GM21825 (cell line): ENCODE measurements around the gene SLC25A4.
A peak's percentile ranks its signal among the peaks of the same experiment; 100 is the strongest.
"Not testable (repeated sequence)": the region's sequence is repeated elsewhere in the genome, so short reads cannot be mapped to it uniquely, and the experiment has no call there.

ENCODE experiments used
- ATAC-seq: cut with Tn5 transposase; IDR thresholded peaks from one replicate; pipeline ENCODE4 v1.9.1; 2021; ENCODE audit warnings: mild to moderate bottlenecking, moderate library complexity; ENCODE audit not compliant: unreplicated experiment

The SLC25A4 gene

DNA sequence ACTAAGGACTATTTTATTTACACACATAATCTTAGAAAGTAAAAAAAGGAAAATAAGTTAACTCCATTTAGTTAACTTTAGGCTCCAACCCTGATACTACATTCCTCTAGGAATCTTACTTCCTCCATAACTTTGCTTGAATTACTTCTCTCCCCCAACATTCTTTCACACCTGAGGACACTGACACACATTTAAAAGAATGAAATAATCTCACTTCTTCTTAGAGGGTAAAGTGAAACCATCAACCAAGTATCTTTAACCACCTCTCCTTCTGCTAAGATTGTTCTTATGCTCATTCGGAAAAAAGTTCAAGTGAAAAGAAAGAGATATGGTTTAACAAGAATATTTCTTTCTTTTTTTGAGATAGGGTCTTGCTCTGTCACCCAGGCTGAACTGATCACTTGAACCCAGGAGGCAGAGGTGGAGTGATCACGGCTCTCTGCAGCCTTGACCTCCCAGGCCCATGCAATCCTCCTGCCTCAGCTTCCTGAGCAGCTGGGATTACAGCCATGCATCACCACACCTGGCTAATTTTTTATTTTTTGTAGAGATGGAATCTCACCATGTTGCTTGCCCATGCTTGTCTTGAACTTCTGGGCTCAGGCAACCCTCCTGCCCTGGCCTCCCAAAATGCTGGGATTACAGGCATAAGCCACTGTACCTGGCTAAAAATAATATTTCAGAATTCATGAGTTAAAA, 28.5 kb downstream of the SLC25A4 start:
- peak; percentile 78 for ATAC-seq

DNA sequence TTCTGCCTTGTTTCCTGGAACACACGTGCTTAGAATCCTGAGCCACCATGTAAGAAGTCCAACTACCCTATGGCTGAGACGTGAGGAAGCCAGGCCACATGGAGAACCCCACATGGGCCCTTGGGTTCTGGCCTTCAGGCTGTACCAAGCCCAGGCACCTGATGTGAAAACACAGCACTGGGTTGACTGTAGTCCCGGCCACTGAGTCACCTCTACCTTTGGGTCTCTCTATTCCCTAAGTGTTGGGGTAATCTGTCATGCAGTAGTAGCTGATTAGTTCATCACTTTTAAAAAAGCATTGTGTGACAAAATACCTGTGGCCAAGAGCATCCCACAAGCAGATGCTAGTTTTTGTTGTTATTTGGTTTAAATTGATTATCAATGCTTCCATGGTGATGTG, 36.4 kb downstream of the SLC25A4 start:
- no peak for ATAC-seq

DNA sequence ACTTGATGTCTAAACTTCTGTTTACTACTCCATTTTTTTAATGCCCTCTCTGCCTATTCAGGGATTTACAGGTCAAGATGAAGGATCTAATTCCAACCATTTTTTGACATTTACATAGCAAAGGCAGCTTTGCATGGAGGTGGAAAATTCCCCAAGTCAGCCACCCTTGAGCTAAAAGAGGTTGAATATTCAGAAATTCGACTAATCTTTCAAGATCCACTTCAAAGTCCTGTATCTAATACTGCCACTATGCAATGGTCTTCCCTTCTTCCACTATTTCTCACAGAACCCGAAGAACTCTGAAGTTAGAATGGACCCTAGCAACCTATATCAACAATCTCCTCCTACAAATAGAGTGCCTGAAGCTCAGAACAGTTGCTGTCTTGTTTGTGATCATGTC, 39.2 kb downstream of the SLC25A4 start:
- ATAC-seq, result no peak

DNA sequence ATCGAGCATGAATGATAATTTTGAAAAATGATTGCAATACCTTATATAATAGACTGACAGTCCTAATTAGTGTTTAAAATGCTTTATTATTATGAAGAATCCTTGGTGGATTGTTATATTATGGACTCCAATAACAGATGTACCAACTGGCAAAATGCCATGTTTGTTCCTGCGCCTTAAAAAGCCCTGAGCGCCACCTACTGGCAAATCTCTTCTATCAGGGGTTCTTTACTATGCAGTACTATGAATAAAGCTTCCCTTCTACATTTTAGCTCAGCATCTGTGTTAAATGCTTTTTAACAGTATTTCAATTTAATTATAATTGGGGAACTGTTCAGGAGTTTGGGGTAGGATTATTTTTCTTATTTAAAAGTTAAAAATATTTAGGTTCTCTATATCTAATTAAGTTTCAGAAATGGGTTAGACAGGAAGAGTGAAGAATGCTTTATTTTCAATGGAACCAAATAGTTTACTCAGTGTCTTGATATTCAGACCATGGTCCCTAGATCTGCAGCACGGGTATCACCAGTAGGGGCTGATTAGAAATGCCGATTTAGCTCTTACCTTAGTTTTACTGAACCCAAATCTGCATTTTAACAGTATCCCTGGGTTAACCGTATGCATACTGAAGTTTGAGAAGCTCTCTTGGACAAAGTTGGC, 40.7 kb downstream of the SLC25A4 start:
- no peak for ATAC-seq

- ATAC-seq, result no peak
Observed at GRCh38 chr4:185186769-185187168, 43.7 kb downstream of the SLC25A4 start.

- ATAC-seq, result no peak
Observed at GRCh38 chr4:185189606-185190305, 46.7 kb downstream of the SLC25A4 start.

GRCh38 chr4:185190306-185190856, 47.3 kb downstream of the SLC25A4 start:
- no peak for ATAC-seq

GRCh38 chr4:185192059-185192458, 49.0 kb downstream of the SLC25A4 start:
- ATAC-seq, result peak; percentile 77

DNA sequence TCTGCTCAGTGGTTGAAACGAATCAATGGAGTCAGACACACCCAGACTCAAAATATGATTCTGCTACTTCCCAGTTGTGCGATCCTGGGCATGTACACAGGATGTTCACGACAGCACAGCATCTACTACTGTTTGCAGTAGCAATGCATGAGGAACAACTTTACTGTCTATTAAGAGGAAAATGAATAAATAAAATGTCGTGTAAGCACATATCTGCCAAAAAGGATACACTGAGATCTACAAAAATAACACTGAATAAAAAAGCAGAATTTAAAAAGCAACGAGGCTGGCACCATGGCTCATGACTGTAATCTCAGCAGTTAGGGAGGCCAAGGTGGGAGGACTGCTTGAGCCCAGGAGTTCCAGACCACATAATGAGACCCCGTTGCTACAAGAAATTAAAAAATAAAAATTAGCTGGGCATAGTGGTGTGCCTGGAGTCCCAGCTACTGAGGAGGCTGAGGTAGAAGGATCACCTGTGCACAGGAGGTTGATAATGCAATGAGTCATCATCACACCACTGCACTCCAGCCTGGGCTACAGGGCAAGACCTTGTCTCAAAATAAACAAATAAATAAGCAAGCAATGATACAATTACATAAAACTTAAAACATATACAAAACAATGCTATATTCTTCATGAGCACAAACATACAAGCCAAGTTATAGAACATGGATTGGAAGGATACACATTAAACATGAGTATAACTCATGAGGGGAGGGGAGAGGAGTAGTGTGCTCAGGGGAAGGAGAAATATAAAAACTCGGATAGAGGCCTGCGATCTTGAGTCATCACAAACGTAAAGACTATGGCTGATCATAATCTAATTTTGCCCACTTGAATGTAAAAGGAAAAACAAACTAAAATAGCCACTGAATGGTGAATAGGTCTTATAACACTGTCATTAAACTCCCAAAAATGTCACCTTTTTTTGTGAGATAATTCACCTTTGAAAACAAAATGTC, 52.1 kb downstream of the SLC25A4 start:
- ATAC-seq, result no peak

GRCh38 chr4:185196437-185196836, 53.4 kb downstream of the SLC25A4 start:
- ATAC-seq, result no peak

DNA sequence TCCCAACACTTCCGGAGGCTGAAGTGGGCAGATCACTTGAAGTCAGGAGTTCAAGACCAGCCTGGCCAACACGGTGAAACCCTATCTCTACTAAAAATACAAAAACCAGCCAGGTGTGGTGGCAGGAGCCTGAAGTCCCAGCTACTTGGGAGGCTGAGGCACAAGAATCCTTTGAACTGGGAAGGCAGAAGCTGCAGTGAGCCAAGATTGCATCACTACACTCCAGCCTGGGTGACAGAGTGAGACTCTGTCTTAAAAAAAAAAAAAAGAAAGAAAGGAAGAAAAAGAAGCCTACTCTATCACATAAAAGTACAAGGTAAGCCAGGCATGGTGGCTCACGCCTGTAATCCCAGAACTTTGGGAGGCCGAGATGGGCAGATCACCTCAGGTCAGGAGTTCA, 55.1 kb downstream of the SLC25A4 start:
- ATAC-seq, result not testable (repeated sequence)
